ENCODE measurements around the gene SPACA5. TPM values are rescaled to one million over a fixed set of nuclear protein-coding genes. Genes with fewer than 3 reads are reported as not detected.

The SPACA5 gene
- total and polyA plus RNA-seq, 2 of the 13 experiments (the other 11 are each of a cell fraction or from before 2014, with no cell fraction given): not detected

GRCh38 chrX:48003367-48003757, 3.4 kb upstream of the SPACA5 start:
- intact Hi-C loops (cut with micrococcal nuclease; ENCODE audit: unreplicated experiment) (no loop called here), in situ Hi-C loops (cut with HindIII; ENCODE audit: extremely low pct_ligation_motif_present, low pct_unique_long_range_greater_than_20kb) (no loop called here)
- Histone ChIP-seq H3K9ac (ENCODE audit: insufficient read depth, low read depth, low read length) (peak overlapping the region; percentile 77), H3K27me3 (ENCODE audit: control insufficient read depth in 1 of 2, insufficient read depth in 2 of 2, low read length in 2 of 2) (no peaks in the 10 kb centered on the region; a peak in 1 of 5 replicates), H3K4me1 (ENCODE audit: insufficient read depth, low read length) (peaks cover 18% of the 10 kb centered on the region), H3K9me3 (ENCODE audit: low read length) (no peaks in the 10 kb centered on the region), H2AFZ (ENCODE audit: low read length) (no peak overlapping the region), H3K4me3 (replicated peaks in 1 of 3; ENCODE audit: insufficient read depth in 1 of 3, low read depth in 2 of 3, low read length in 3 of 3) (peak overlapping the region; percentile 67 to 79 (median 71)), H4K20me1 (ENCODE audit: insufficient read depth, low read length) (no peaks in the 10 kb centered on the region), H3K79me2 (ENCODE audit: insufficient read depth, low read length) (peaks cover 7% of the 10 kb centered on the region), H3K36me3 (replicated peaks in 1 of 2; ENCODE audit: control insufficient read depth in 1 of 2, insufficient read depth in 2 of 2, low read length in 2 of 2) (no peaks in the 10 kb centered on the region), H3K27ac (ENCODE audit: extremely low read length, insufficient read depth, low read length) (peak overlapping the region; percentile 70), H3K4me2 (ENCODE audit: low read depth, low read length) (peak overlapping the region; percentile 63)
- ChIA-PET POLR2A (no interaction called here), CTCF (ENCODE audit: low intra/inter-chr PET ratio, low total read pairs) (no interaction called here)
- BruUV-seq (replicated peaks): TSS peak; percentile 75
- 2% methylated on average over 17 of the region's 18 CpGs for WGBS (ENCODE audit: low lambda C conversion rate)
- TF ChIP-seq PATZ1 (CRISPR knock-in tag; IDR thresholded peaks at IDR 0.05) (peak; percentile 38), ZBTB38 (CRISPR knock-in tag; IDR thresholded peaks at IDR 0.05) (no peak), ZNF773 (CRISPR knock-in tag; IDR thresholded peaks at IDR 0.05; ENCODE audit: borderline replicate concordance) (no peak), HMGA1 (CRISPR knock-in tag; conservative IDR thresholded peaks at IDR 0.05) (no peak)
- no peak for FAIRE-seq
- DNase-seq (ENCODE audit: low spot score): no peak
- ATAC-seq: peak; percentile 22; the same call in 2 of the 3 replicates

GRCh38 chrX:48003758-48004457, 2.9 kb upstream of the SPACA5 start, which contains the start of gene ZNF182:
ZNF182 (minus strand) TSS chrX:48003989; CDS start chrX:48002609, 1,380 bp downstream.
- under 1% methylated on average over 17 of the region's 34 CpGs for WGBS (ENCODE audit: low lambda C conversion rate)
- in situ Hi-C loops (cut with HindIII; ENCODE audit: extremely low pct_ligation_motif_present, low pct_unique_long_range_greater_than_20kb): no loop called here
- Histone ChIP-seq H3K9me3 (ENCODE audit: low read length) (no peaks in the 10 kb centered on the region), H3K27me3 (ENCODE audit: control insufficient read depth in 1 of 2, insufficient read depth in 2 of 2, low read length in 2 of 2) (no peaks in the 10 kb centered on the region; a peak in 1 of 5 replicates), H3K9ac (ENCODE audit: insufficient read depth, low read depth, low read length) (peak within 1 kb of the TSS; percentile 77), H3K4me2 (ENCODE audit: low read depth, low read length) (peak within 1 kb of the TSS; percentile 63), H3K4me3 (replicated peaks in 1 of 3; ENCODE audit: insufficient read depth in 1 of 3, low read depth in 2 of 3, low read length in 3 of 3) (peak within 1 kb of the TSS; percentile 67 to 79 (median 71)), H3K36me3 (replicated peaks in 1 of 2; ENCODE audit: control insufficient read depth in 1 of 2, insufficient read depth in 2 of 2, low read length in 2 of 2) (no peaks in the 10 kb centered on the region), H3K27ac (ENCODE audit: extremely low read length, insufficient read depth, low read length) (peak within 1 kb of the TSS; percentile 70), H3K4me1 (ENCODE audit: insufficient read depth, low read length) (peaks cover 18% of the 10 kb centered on the region), H3K79me2 (ENCODE audit: insufficient read depth, low read length) (peaks cover 7% of the 10 kb centered on the region), H2AFZ (ENCODE audit: low read length) (peak within 1 kb of the TSS; percentile 27), H4K20me1 (ENCODE audit: insufficient read depth, low read length) (no peaks in the 10 kb centered on the region)
- ChIA-PET POLR2A (no interaction called here), CTCF (ENCODE audit: low intra/inter-chr PET ratio, low total read pairs) (no interaction called here)
- peak; percentile 54 for FAIRE-seq
- DNase-seq (ENCODE audit: low spot score): peak; percentile 84
- no TSS peak for BruUV-seq (replicated peaks)
- peak; percentile 97 for ATAC-seq
- intact Hi-C loops (cut with micrococcal nuclease; ENCODE audit: unreplicated experiment): no loop called here
- TF ChIP-seq CBX5 (CRISPR knock-in tag; IDR thresholded peaks at IDR 0.05; ENCODE audit: borderline replicate concordance): no peak
- peak; percentile 76 for TF ChIP-seq DRAP1 (CRISPR knock-in tag; IDR thresholded peaks at IDR 0.05)
- TF ChIP-seq ZFY (CRISPR knock-in tag; IDR thresholded peaks at IDR 0.05): peak; percentile 20; the same call in 1 of the 2 replicates
- peak; percentile 86 for TF ChIP-seq CREM (IDR thresholded peaks at IDR 0.05)
- no peak for TF ChIP-seq CREM (CRISPR knock-in tag; IDR thresholded peaks at IDR 0.05)
- TF ChIP-seq ZNF687 (CRISPR knock-in tag; IDR thresholded peaks at IDR 0.05): peak; percentile 74
